Loucy (cell line): ENCODE data around the gene SLC25A11.

Experiments used
- EZH2phosphoT487 ChIP-seq: fragments of 200-600 bp; IDR thresholded peaks from 2 replicates; pipeline ENCODE4 v1.6.1; 2018; ENCODE audit warnings: antibody characterized with exemption, mild to moderate bottlenecking, moderate library complexity, borderline replicate concordance
- TF ChIP-seq, protein P1 (sequence below): fragments of 200-600 bp; sonication (generic); conservative IDR thresholded peaks from 2 replicates; pipeline ENCODE4 v1.5.1; 2014; ENCODE audit warnings: mild to moderate bottlenecking, antibody characterized with exemption, low read length

- no peak for TF ChIP-seq EZH2phosphoT487
- TF ChIP-seq, protein P1, sequence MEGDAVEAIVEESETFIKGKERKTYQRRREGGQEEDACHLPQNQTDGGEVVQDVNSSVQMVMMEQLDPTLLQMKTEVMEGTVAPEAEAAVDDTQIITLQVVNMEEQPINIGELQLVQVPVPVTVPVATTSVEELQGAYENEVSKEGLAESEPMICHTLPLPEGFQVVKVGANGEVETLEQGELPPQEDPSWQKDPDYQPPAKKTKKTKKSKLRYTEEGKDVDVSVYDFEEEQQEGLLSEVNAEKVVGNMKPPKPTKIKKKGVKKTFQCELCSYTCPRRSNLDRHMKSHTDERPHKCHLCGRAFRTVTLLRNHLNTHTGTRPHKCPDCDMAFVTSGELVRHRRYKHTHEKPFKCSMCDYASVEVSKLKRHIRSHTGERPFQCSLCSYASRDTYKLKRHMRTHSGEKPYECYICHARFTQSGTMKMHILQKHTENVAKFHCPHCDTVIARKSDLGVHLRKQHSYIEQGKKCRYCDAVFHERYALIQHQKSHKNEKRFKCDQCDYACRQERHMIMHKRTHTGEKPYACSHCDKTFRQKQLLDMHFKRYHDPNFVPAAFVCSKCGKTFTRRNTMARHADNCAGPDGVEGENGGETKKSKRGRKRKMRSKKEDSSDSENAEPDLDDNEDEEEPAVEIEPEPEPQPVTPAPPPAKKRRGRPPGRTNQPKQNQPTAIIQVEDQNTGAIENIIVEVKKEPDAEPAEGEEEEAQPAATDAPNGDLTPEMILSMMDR = no peak
Observed at GRCh38 chr17:4901108-4901647, 38.7 kb downstream of the SLC25A11 start.
